GM12878 (cell line): Measurements from ENCODE around the gene FRMD8. TPM values are rescaled to one million over a fixed set of nuclear protein-coding genes. Genes with fewer than 3 reads are reported as not detected.

Experiments
- ATF7 ChIP-seq: fragments of 450-650 bp; IDR thresholded peaks from 2 replicates; pipeline ENCODE4 v1.6.1; 2016; ENCODE audit warnings: low read depth, mild to moderate bottlenecking
- BHLHE40 ChIP-seq, 2 experiments: fragments of 450-650 bp in 1 of 2; IDR thresholded peaks; 2 replicates each; pipeline ENCODE4 v1.6.1; 2011 to 2017; ENCODE audit warnings: low read depth in 2 of 2, borderline replicate concordance in 1 of 2, improper control_type of control experiment in 1 of 2, low read length in 1 of 2, mild to moderate bottlenecking in 1 of 2
- FOS ChIP-seq: IDR thresholded peaks from 3 replicates; pipeline ENCODE4 v1.6.1; 2011; ENCODE audit warnings: borderline replicate concordance; ENCODE audit not compliant: insufficient read length; ENCODE audit errors: extremely low read depth
- HCFC1 ChIP-seq: fragments of 150-350 bp; IDR thresholded peaks from 2 replicates; pipeline ENCODE4 v1.6.1; 2014; ENCODE audit warnings: low read length
- HDAC2 ChIP-seq: fragments of 200-600 bp; sonication (generic); IDR thresholded peaks from 2 replicates; pipeline ENCODE4 v1.6.1; 2017
- IRF5 ChIP-seq: fragments of 450-650 bp; IDR thresholded peaks from 2 replicates; pipeline ENCODE4 v1.6.1; 2017; ENCODE audit warnings: borderline replicate concordance
- KAT2A ChIP-seq: conservative IDR thresholded peaks from 2 replicates; pipeline ENCODE4 v1.6.1; 2011; ENCODE audit warnings: low read depth, low read length; ENCODE audit not compliant: control insufficient read depth
- MYC ChIP-seq: IDR thresholded peaks from 2 replicates; pipeline ENCODE4 v1.6.1; 2011; ENCODE audit warnings: mild to moderate bottlenecking, low read length, moderate library complexity, inconsistent platforms; ENCODE audit not compliant: insufficient read depth, insufficient replicate concordance, insufficient read length, severe bottlenecking
- NKRF ChIP-seq: fragments of 450-650 bp; conservative IDR thresholded peaks from 2 replicates; pipeline ENCODE4 v1.6.1; 2017; ENCODE audit warnings: mild to moderate bottlenecking, moderate library complexity
- RB1 ChIP-seq: fragments of 450-650 bp; formaldehyde crosslinking; IDR thresholded peaks from 2 replicates; pipeline ENCODE4 v1.6.1; 2017; ENCODE audit warnings: mild to moderate bottlenecking, borderline replicate concordance
- STAT3 ChIP-seq: IDR thresholded peaks from 2 replicates; pipeline ENCODE4 v1.6.1; 2011; ENCODE audit warnings: low read depth, low read length, improper control_type of control experiment
- ZNF24 ChIP-seq: fragments of 450-650 bp; IDR thresholded peaks from 2 replicates; pipeline ENCODE4 v1.6.1; 2017; ENCODE audit warnings: antibody characterized with exemption, mild to moderate bottlenecking
- polyA plus RNA-seq, 11 experiments: library from polyadenylated mRNA; depleted of rRNA in 4 of 11; unstranded in 6 of 11; stranded (reverse) in 5 of 11; fragments of >200 nt; fragmentation: Nextera tagmentation in 4 of 11; fragmentation: Illumina TruSeq in 1 of 11; extraction: Ambion mirVana in 4 of 11; extraction: Trizol in 1 of 11; gene quantifications; 1 replicate in 1 of 11; 2 replicates in 10 of 11; pipeline versions ENCODE4 v1.2.1 to v1.2.3, GENCODE V29; 2011 to 2016; ENCODE audit warnings: inconsistent platforms in 2 of 11, missing spikeins in 2 of 11, low read depth in 1 of 11
- total RNA-seq, 4 experiments: library from RNA; depleted of rRNA in 3 of 4; stranded (reverse); fragments of >200 nt in 3 of 4; fragmentation: Illumina TruSeq in 1 of 4; extraction: Trizol in 1 of 4; gene quantifications; 2 replicates each; pipeline versions ENCODE4 v1.2.1 to v1.2.3, GENCODE V29; 2013 to 2021
- TF ChIP-seq, protein P1 (sequence below): fragments of 450-650 bp; formaldehyde crosslinking; IDR thresholded peaks from 2 replicates; pipeline ENCODE4 v1.4.0; 2022; ENCODE audit warnings: mild to moderate bottlenecking, moderate library complexity
- TF ChIP-seq, protein P2 (sequence below): fragments of 450-650 bp; formaldehyde crosslinking; IDR thresholded peaks from 2 replicates; pipeline ENCODE4 v1.4.0; 2020; ENCODE audit warnings: mild to moderate bottlenecking, moderate library complexity

The FRMD8 gene
- total and polyA plus RNA-seq, 10 of the 15 experiments (the other 5 are each of a cell fraction or from before 2014, with no cell fraction given) = 8.3 to 69.4 (median 28.0) TPM

- TF ChIP-seq, protein P1, sequence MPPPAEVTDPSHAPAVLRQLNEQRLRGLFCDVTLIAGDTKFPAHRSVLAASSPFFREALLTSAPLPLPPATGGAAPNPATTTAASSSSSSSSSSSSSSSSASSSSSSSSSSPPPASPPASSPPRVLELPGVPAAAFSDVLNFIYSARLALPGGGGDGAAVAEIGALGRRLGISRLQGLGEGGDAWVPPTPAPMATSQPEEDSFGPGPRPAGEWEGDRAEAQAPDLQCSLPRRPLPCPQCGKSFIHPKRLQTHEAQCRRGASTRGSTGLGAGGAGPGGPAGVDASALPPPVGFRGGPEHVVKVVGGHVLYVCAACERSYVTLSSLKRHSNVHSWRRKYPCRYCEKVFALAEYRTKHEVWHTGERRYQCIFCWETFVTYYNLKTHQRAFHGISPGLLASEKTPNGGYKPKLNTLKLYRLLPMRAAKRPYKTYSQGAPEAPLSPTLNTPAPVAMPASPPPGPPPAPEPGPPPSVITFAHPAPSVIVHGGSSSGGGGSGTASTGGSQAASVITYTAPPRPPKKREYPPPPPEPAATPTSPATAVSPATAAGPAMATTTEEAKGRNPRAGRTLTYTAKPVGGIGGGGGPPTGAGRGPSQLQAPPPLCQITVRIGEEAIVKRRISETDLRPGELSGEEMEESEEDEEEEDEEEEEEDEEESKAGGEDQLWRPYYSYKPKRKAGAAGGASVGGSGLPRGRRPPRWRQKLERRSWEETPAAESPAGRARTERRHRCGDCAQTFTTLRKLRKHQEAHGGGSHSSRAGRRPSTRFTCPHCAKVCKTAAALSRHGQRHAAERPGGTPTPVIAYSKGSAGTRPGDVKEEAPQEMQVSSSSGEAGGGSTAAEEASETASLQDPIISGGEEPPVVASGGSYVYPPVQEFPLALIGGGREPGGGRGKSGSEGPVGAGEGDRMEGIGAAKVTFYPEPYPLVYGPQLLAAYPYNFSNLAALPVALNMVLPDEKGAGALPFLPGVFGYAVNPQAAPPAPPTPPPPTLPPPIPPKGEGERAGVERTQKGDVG (CRISPR knock-in tag) = peak; percentile 99
- TF ChIP-seq HDAC2 (0 out of 2 replicates have a peak, but pooled peaks have one; percentile 64), RB1 (peak; percentile 62; the same call in 1 of the 2 replicates), STAT3 (no peak), ZNF24 (peak; percentile 75), NKRF (peak; percentile 65), MYC (no peak), HCFC1 (peak; percentile 55), KAT2A (no peak), BHLHE40 (IDR thresholded peaks at IDR 0.05; ENCODE audit: borderline replicate concordance in 1 of 2, low read depth in 2 of 2, low read length in 1 of 2) (peak; percentile 25 to 80), ATF7 (no peak; the same call in 1 of the 2 replicates), IRF5 (peak; percentile 43; the same call in 1 of the 2 replicates), FOS (no peak)
- TF ChIP-seq, protein P2, sequence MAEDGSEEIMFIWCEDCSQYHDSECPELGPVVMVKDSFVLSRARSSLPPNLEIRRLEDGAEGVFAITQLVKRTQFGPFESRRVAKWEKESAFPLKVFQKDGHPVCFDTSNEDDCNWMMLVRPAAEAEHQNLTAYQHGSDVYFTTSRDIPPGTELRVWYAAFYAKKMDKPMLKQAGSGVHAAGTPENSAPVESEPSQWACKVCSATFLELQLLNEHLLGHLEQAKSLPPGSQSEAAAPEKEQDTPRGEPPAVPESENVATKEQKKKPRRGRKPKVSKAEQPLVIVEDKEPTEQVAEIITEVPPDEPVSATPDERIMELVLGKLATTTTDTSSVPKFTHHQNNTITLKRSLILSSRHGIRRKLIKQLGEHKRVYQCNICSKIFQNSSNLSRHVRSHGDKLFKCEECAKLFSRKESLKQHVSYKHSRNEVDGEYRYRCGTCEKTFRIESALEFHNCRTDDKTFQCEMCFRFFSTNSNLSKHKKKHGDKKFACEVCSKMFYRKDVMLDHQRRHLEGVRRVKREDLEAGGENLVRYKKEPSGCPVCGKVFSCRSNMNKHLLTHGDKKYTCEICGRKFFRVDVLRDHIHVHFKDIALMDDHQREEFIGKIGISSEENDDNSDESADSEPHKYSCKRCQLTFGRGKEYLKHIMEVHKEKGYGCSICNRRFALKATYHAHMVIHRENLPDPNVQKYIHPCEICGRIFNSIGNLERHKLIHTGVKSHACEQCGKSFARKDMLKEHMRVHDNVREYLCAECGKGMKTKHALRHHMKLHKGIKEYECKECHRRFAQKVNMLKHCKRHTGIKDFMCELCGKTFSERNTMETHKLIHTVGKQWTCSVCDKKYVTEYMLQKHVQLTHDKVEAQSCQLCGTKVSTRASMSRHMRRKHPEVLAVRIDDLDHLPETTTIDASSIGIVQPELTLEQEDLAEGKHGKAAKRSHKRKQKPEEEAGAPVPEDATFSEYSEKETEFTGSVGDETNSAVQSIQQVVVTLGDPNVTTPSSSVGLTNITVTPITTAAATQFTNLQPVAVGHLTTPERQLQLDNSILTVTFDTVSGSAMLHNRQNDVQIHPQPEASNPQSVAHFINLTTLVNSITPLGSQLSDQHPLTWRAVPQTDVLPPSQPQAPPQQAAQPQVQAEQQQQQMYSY (CRISPR knock-in tag) = peak; percentile 99
- TF ChIP-seq, all 136 proteins: peak for 88
These were observed 36.4 kb downstream of the FRMD8 start, which contains the start of gene NEAT1 (continued) for GRCh38 chr11:65422633-65423515.
